Right hindlimb (tissue), 1 donor: ENCODE measurements around the gene SH3RF3.

Experiments used
- DNase-seq: peaks from one replicate; pipeline ENCODE4 v3.0.0-alpha.2; 2018

Gene SH3RF3

GRCh38 chr2:109318949-109319342 lies 189.9 kb downstream of the SH3RF3 start:
- DNase-seq, result no peak

DNA sequence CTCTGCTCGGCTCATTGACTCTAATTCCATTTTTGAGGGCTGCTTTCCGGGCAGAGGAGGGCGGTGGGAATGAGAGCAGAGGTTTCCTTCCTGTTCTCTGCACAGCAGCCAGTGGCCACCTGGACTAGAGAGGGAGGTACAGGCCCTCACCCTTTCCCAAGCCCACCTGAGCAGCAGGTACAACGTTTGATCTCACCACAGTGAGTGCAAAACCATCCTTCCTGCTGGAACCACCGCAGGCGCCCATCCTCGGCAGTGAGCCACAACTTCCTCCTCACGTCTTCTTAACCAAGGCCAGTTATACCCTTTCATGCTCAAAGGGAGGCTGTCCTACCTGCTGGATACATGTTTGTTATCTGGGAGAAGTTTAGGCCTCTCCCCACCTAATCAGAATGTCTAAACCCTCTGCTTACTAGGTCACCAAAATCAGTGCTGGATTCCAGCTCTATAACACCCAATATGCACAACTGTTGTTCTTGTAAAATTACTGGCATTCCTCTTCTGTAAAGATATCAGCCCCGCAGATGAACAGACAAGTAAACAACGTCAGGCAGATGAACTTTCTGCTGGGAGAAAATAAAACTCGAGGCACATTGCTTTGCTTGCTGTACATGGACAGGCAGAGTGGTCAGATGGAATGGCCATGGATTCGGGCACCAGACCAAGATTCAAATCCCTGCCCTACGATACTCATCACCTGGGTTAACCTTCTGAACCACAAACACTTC lies 191.4 kb downstream of the SH3RF3 start:
- DNase-seq, result no peak

GRCh38 chr2:109321570-109321969 lies 192.6 kb downstream of the SH3RF3 start:
- DNase-seq, result no peak

- peak; percentile 88 for DNase-seq
These were observed 193.1 kb downstream of the SH3RF3 start for GRCh38 chr2:109322111-109322510.

DNA sequence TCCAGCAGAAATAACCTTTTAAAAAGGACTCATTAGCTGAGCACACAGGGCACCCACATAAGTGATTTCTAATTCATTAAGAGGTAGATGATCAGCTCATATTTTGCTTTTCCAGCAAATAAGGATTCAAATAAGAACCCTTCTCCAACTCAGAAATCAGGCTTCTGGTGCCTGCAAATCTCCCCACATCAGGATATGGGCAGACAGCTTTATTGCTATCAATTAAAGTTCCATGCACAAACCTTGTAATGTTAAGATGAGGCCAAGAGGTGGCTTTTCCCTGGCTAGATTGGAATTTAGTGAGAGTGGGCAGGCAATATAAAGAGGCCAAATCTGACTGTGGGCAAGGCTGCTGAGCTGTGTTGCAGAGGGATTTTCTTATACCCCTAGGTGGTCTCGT lies 193.6 kb downstream of the SH3RF3 start:
- no peak for DNase-seq

DNA sequence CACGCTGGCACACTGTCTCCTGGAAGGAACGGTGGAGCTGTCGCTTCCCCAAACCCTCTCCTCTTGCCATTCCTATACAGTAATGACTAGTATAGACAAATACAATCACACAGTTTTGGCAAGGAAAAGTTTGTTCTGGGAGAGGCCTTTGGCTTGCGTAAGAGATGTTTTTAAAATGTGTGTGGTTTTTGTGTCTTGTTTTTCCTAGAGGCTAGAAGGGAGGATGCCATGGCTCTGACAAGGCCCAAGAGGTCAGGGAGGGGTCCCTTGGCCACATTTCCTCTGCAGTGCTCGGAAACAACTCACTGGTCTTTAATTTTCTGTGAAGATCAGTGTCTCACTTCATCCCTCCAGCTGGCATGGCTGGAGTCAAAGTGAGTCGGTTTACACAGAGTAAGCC lies 195.9 kb downstream of the SH3RF3 start:
- DNase-seq, result peak; percentile 89

GRCh38 chr2:109325570-109325969 lies 196.6 kb downstream of the SH3RF3 start:
- DNase-seq, result no peak

DNA sequence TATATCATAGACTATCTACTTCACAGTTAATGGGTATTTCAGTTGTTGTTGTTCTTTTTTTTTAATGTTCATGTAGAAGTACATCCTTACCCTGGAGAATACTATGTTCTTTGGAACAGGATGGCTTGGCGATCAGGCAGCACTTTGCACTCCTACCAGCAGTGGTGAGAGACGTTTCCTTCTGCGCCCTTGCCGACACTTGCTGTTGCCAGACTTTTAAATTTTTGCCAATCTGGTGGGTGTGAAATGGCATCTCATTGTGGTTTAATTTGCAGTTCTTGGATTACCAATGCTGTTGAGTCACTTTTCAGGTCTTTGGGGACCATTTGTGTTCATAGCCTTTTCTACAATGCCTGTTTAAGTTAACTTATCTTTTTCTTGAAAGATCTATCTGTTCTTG lies 197.3 kb downstream of the SH3RF3 start:
- DNase-seq, result no peak

DNA sequence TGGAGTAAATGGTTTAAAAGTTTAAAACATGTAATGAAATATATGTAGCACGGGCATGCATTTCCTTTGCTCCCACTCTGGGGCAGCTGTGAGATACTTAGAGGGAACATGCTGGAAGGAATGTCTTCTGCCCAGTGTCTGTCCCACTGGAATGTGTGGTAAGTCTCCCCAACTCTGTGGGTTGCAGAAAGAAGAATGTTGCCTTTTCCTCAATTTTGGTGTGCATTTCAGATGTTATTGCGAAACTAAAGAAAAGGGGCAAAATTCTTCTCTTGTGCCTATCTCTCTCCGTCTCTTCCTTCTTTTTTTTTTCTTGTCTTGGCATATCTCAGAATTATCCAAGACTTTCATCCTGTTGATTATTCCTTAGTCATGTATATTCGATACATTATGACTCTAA lies 201.1 kb downstream of the SH3RF3 start:
- DNase-seq, result no peak

DNA sequence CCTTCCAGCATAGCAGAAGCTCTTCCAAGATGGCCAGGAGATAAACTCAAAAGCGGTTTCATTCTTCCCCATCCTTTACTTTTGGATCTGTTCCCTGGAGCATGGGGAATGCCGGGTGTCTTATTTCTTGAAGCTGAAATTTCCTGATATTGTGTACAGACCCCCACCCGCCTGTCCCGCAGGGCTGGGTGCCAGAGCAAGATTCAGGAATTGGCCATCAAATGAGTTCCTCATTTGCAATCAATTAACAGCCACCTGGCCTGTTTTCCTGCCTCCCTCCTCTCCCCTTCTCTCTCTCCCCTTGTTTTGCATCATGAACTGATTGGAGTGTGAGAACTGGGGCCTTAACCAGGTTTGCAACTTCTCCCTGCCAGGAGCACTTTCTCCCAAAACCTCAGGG lies 202.1 kb downstream of the SH3RF3 start:
- peak; percentile 68 for DNase-seq

- peak; percentile 77 for DNase-seq
These were observed 203.2 kb downstream of the SH3RF3 start for GRCh38 chr2:109331896-109332848.

GRCh38 chr2:109332880-109333279 lies 203.9 kb downstream of the SH3RF3 start:
- no peak for DNase-seq

- no peak for DNase-seq
These were observed 204.6 kb downstream of the SH3RF3 start for GRCh38 chr2:109333414-109334210.

DNA sequence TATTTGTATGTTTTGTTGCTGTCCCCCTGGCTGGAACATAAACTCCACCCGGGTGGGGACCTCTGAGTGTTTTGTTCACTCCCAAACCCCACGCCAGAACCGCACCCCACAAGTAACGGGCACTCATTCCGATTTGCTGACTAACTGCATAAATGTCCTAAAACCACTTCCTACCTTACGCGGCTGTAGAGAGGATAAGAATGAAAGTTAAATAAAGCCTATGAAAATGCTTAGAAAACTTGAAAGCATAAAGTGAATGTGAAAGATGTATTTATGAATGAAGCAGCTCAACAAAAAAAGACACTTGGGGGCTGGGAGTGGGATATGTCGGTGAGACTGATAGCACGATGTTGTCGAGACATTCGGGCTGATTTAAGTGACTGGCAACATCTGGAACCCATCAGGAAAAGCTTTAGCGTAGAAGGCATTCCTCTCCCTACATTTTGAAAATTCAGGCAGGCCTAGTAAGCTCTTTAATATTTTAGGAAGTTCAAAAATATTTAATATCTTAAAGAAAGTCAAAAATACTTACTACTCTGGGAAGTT lies 206.7 kb downstream of the SH3RF3 start:
- peak; percentile 39 for DNase-seq

- DNase-seq, result peak; percentile 16
These were observed 207.3 kb downstream of the SH3RF3 start for GRCh38 chr2:109336296-109336695.

DNA sequence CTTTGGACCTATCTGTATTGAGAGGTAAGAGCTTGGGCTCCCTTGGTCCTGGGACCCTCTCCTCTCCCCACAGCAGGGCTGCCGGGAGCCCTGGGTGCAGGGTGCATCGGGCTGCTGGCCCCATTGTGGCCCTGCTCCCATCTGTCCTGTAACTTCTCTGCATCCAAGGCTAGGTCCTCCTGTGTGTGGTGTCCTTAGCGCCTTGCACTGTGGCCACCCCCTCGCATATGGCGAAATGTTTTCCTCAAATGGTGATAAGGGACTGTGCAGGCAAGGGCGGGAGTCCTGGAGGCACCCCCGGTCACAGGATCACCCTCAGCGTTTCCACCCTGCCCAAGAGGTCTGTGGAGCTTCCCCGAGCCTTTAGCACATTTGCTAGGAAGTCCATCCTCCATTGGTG lies 208.2 kb downstream of the SH3RF3 start:
- DNase-seq, result peak; percentile 13

DNA sequence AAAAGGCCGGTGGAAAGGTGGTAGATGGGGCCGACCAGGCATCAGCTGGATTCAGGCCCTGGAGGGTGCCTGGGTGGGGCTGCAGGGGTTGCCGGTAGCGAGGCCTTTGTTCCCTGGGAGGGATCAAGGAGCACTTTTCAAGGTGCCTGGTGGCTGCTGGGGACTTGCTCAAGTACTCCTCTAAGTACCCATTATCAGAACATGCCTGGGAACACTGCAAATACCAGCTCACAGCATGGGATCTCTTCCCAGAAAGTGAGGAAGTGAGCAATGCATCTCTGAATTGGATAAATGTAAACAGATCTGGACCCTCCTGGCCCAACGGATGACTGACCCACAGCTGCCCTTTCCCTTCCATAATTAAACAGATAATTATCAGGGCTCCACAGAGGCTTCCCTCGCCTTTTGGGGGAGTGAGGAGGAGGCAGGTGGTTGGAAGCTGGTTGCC lies 210.5 kb downstream of the SH3RF3 start:
- peak; percentile 9 for DNase-seq

GRCh38 chr2:109340381-109340780 lies 211.4 kb downstream of the SH3RF3 start:
- peak; percentile 2 for DNase-seq

DNA sequence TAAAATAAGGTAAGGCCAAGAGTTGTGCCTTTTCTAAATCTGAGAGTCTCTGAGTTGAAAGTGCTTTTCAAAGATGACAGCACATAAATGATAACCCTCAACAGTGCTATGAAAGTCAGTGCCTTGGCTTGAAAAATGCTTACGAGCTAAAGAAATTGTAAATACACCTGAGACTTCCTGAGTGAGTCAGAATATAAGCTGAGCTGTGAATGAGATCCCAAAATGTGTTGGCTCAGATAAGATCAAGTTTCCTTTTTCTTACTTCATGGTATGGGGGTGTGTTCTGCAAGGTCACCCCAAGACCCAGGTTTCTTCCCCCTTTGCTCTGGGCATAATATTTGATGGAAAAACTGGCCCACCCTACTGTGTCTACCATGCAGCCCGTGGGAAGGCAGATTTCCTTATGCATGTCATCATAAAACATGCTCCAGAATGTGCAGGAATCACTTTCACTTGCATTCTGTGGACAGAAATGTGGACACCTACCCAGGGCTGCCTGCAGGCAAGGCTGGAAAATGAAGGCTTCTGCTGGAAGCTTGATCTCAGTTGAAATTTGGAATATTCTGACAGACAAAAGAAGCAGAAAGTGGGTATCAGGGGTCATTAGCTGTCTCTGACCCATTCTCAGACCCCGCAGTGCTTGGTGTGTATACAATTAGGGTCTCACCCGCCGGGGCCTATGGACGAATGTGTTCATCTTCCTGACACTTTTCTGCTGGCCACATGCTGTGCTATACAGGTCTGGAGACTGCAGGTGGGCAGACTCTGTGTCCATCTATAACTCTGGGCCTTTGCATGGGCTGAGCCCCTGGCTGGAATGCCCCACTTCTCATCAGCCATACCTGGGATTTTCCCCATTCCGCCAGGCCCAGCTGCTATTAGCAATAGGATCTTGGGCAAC lies 212.6 kb downstream of the SH3RF3 start:
- DNase-seq, result peak; percentile 1

DNA sequence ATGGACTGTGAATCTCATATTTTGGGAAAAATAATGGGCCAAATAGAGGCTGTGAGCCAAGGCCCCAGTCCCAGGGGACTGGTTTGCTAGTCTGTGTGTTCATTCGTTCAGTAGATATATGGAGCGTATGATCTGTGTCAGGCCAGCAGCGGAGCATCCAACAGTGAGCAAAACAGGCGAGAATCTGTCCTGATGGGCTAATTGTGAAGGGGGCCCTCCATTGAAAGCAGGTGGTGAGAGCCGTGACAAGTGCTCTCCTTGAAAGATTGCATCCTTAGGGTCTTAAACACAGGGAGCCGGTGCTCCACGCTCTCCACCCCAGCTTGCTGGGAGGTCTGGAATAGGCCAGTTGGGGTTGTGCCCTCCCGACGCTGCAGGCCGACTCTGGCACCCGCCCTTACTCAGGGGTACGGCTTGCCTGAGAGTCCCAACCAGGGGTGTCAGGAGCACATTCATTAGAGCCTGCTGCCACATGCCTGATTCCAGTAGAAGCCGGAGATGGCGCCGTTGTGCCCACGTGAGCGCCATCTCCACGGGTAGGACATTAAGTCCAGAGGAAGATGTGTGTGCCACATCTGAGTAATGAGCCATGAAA lies 213.3 kb downstream of the SH3RF3 start:
- DNase-seq, result peak; percentile 18

DNA sequence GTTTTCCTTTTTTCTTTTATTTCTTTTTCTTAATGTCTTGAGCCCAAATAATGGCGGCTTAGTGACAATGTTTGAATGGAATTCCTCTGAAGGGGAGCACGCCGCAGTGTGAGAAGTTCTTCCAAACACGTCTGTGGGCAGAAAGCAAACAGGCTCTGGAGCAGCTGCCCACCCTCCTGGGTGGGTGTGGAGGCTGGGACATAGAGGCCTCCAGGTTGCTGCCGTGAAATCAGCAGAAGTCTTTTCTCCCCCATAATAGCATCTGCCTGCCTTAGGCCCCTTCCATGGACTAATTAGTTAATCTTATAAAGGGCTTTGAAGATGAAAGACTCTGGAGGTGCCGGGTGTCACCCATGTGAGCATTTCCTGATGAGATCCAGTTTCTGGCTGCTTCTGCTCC lies 213.9 kb downstream of the SH3RF3 start:
- no peak for DNase-seq
